ENCODE results near the gene BSG.
A peak's percentile ranks its signal among the peaks of the same experiment; 100 is the strongest.

Gene BSG

GRCh38 chr19:572140-572742 lies at the start of gene BSG:
Gene BSG, plus strand, starts transcription at chr19:572596. Its CDS starts 39 bp downstream, at chr19:572635.
- DNase-seq (ENCODE audit: low read depth in 2 of 3, low spot score in 1 of 3): peak; percentile 97 to 99 (median 97)

- no peak for DNase-seq (ENCODE audit: low read depth in 2 of 3, low spot score in 1 of 3)
These were observed 49.7 kb upstream of the BSG start for GRCh38 chr19:522726-523125.

GRCh38 chr19:524062-524674 lies 48.2 kb upstream of the BSG start:
- DNase-seq (ENCODE audit: low read depth in 2 of 3, low spot score in 1 of 3): no peak

- DNase-seq (ENCODE audit: low read depth in 2 of 3, low spot score in 1 of 3): no peak
These were observed 47.4 kb upstream of the BSG start for GRCh38 chr19:525029-525428.

GRCh38 chr19:525857-526419 lies 46.5 kb upstream of the BSG start:
- no peak for DNase-seq (ENCODE audit: low read depth in 2 of 3, low spot score in 1 of 3)

- no peak for DNase-seq (ENCODE audit: low read depth in 2 of 3, low spot score in 1 of 3)
These were observed 42.0 kb upstream of the BSG start for GRCh38 chr19:530134-531008.

GRCh38 chr19:531009-531752 lies 41.2 kb upstream of the BSG start:
- DNase-seq (ENCODE audit: low read depth in 2 of 3, low spot score in 1 of 3): peak; percentile 61 to 80 (median 76)

- no peak for DNase-seq (ENCODE audit: low read depth in 2 of 3, low spot score in 1 of 3)
These were observed 40.4 kb upstream of the BSG start, which contains the start of gene CDC34 for GRCh38 chr19:531753-532560. Gene CDC34, plus strand, starts transcription at chr19:531760. Its CDS starts 172 bp downstream, at chr19:531932.

GRCh38 chr19:532561-533363 lies 39.6 kb upstream of the BSG start:
- DNase-seq (ENCODE audit: low read depth in 2 of 3, low spot score in 1 of 3): no peak

GRCh38 chr19:533364-534058 lies 38.9 kb upstream of the BSG start:
- no peak for DNase-seq (ENCODE audit: low read depth in 2 of 3, low spot score in 1 of 3)

- no peak for DNase-seq (ENCODE audit: low read depth in 2 of 3, low spot score in 1 of 3)
These were observed 38.3 kb upstream of the BSG start for GRCh38 chr19:534088-534487.

- no peak for DNase-seq (ENCODE audit: low read depth in 2 of 3, low spot score in 1 of 3)
These were observed 37.2 kb upstream of the BSG start for GRCh38 chr19:535017-535835.

- no peak for DNase-seq (ENCODE audit: low read depth in 2 of 3, low spot score in 1 of 3)
These were observed 36.1 kb upstream of the BSG start for GRCh38 chr19:536031-536880.

GRCh38 chr19:536881-537404 lies 35.5 kb upstream of the BSG start:
- DNase-seq (ENCODE audit: low read depth in 2 of 3, low spot score in 1 of 3): no peak

- DNase-seq (ENCODE audit: low read depth in 2 of 3, low spot score in 1 of 3): no peak
These were observed 33.6 kb upstream of the BSG start for GRCh38 chr19:538641-539428.

Measured in stimulated activated CD4-positive, alpha-beta T cell treated with anti-CD3 and anti-CD28 coated beads, Interleukin-12 subunit alpha, Interleukin-12 subunit beta, amount 100 ng/mL, for 48 hours (primary cell).